HCT116 (cell line): ENCODE results near the gene TLX3. TPM values are rescaled to one million over a fixed set of nuclear protein-coding genes. Genes with fewer than 3 reads are reported as not detected.

Experiments used
- ATAC-seq: fragments of 200-7000 bp; cut with Tn5 transposase; 2 replicates; pipeline ENCODE4 v1.9.1; 2020; ENCODE audit warnings: mild to moderate bottlenecking, moderate library complexity
- BruUV-seq: library from RNA; stranded (reverse); fragments of 400-500 nt; replicated peaks from 2 replicates; lab custom pipeline; 2021; lab: Mats Ljungman, UMichigan
- CTCF ChIA-PET: fragments of 300-600 bp; sonication (Branson Sonifier 250); formaldehyde crosslinking; loops from one replicate; lab custom pipeline; 2021; ENCODE audit warnings: antibody characterized with exemption; lab: Charles Lee
- POLR2A ChIA-PET: fragments of 300-600, 350-600 bp; sonication (Branson Sonifier 250); formaldehyde crosslinking; loops from one replicate; lab custom pipeline; 2021; ENCODE audit warnings: antibody characterized with exemption; lab: Charles Lee
- RAD21 ChIA-PET, 2 experiments: fragments of 300-600 bp; sonication (Branson Sonifier 250); formaldehyde crosslinking; loops; one replicate each; lab custom pipeline; 2023; ENCODE audit warnings: low total read pairs in 2 of 2; ENCODE audit not compliant: uncharacterized antibody in 2 of 2, unreplicated experiment in 2 of 2, low non-redundant PET in 1 of 2; lab: Charles Lee
- DNase-seq: peaks from one replicate; pipeline ENCODE4 v3.0.0-alpha.2; 2010; ENCODE audit warnings: low read depth, low spot score
- H2AFZ ChIP-seq: fragments of 200-600 bp; shearing (Covaris generic), sonication (generic); 2 replicates; pipeline ENCODE4 v1.6.1; 2017; ENCODE audit warnings: low read depth, mixed run types, mixed read lengths, antibody characterized with exemption, low read length; ENCODE audit not compliant: poor library complexity, severe bottlenecking
- H3K27ac ChIP-seq: 2 replicates; pipeline ENCODE4 v1.5.1; 2012; ENCODE audit warnings: low read depth, low read length
- H3K27me3 ChIP-seq: fragments of 200-600 bp; sonication (generic); 2 replicates; pipeline ENCODE4 v1.6.1; 2016; ENCODE audit warnings: mixed run types, low read length, mixed read lengths; ENCODE audit not compliant: insufficient read depth
- H3K36me3 ChIP-seq, 2 experiments: fragments of 200-500 bp in 1 of 2; fragments of 200-600 bp in 1 of 2; sonication (Bioruptor generic) in 1 of 2; sonication (generic) in 1 of 2; 2 replicates each; pipeline versions ENCODE4 v1.5.1 to v1.6.1; 2014 to 2016; ENCODE audit warnings: low read length in 2 of 2, inconsistent platforms in 1 of 2, mixed read lengths in 1 of 2, mixed run types in 1 of 2; ENCODE audit not compliant: insufficient read depth in 2 of 2, control insufficient read depth in 1 of 2
- H3K4me1 ChIP-seq, 2 experiments: fragments of 200-600 bp in 1 of 2; sonication (generic) in 1 of 2; 2 replicates each; pipeline versions ENCODE4 v1.5.1 to v1.6.1; 2012 to 2017; ENCODE audit warnings: low read length in 2 of 2, inconsistent platforms in 1 of 2, mild to moderate bottlenecking in 1 of 2, mixed read lengths in 1 of 2, mixed run types in 1 of 2, moderate library complexity in 1 of 2; ENCODE audit not compliant: insufficient read depth in 2 of 2, control insufficient read depth in 1 of 2
- H3K4me2 ChIP-seq: fragments of 200-600 bp; sonication (generic); 2 replicates; pipeline ENCODE4 v1.6.1; 2017; ENCODE audit warnings: mixed run types, low read length, mixed read lengths
- H3K4me3 ChIP-seq, 2 experiments: fragments of 200-600 bp in 1 of 2; sonication (generic) in 1 of 2; replicated peaks in 1 of 2; 2 replicates each; pipeline ENCODE4 v1.5.1; 2011 to 2016; ENCODE audit warnings: low read length in 2 of 2, control low read depth in 1 of 2, low read depth in 1 of 2, mild to moderate bottlenecking in 1 of 2, mixed read lengths in 1 of 2, mixed run types in 1 of 2
- H3K79me2 ChIP-seq: fragments of 200-600 bp; sonication (generic); 2 replicates; pipeline ENCODE4 v1.6.1; 2017; ENCODE audit warnings: mild to moderate bottlenecking, mixed run types, low read length, moderate library complexity, mixed read lengths; ENCODE audit not compliant: insufficient read depth
- H3K9ac ChIP-seq: fragments of 200-600 bp; sonication (generic); 2 replicates; pipeline ENCODE4 v1.6.1; 2016; ENCODE audit warnings: low read length, mixed read lengths
- H3K9me2 ChIP-seq: fragments of 200-600 bp; sonication (generic), shearing (Covaris generic); 2 replicates; pipeline ENCODE4 v1.6.1; 2017; ENCODE audit warnings: mixed run types, mild to moderate bottlenecking, moderate library complexity; ENCODE audit not compliant: insufficient read depth
- H3K9me3 ChIP-seq, 2 experiments: fragments of 200-500 bp in 1 of 2; fragments of 200-600 bp in 1 of 2; sonication (Bioruptor generic) in 1 of 2; sonication (generic) in 1 of 2; 2 replicates each; pipeline ENCODE4 v1.6.1; 2014 to 2017; ENCODE audit warnings: low read length in 2 of 2, mixed read lengths in 2 of 2, inconsistent platforms in 1 of 2, low read depth in 1 of 2, mild to moderate bottlenecking in 1 of 2, mixed run types in 1 of 2, moderate library complexity in 1 of 2; ENCODE audit not compliant: control insufficient read depth in 1 of 2, insufficient read depth in 1 of 2
- H4K20me1 ChIP-seq: fragments of 200-600 bp; sonication (generic), shearing (Covaris generic); 2 replicates; pipeline ENCODE4 v1.6.1; 2017; ENCODE audit warnings: mixed run types, mild to moderate bottlenecking, moderate library complexity; ENCODE audit not compliant: insufficient read depth
- ATF3 ChIP-seq: IDR thresholded peaks from 2 replicates; pipeline ENCODE4 v1.6.1; 2012
- RAD21 ChIP-seq: IDR thresholded peaks from 2 replicates; pipeline ENCODE4 v1.6.1; 2012; ENCODE audit warnings: low read depth, mild to moderate bottlenecking
- intact Hi-C: fragments of 100-400 bp; cut with micrococcal nuclease; formaldehyde crosslinking; loops from 2 replicates; pipeline ENCODE4 v1.10.0; 2022
- total RNA-seq: library from RNA; stranded (reverse); gene quantifications from one replicate; pipeline ENCODE4 v1.2.1, GENCODE V29; 2021; ENCODE audit not compliant: unreplicated experiment
- TF ChIP-seq, protein P1 (sequence below): IDR thresholded peaks from 2 replicates; pipeline ENCODE4 v1.6.1; 2011; ENCODE audit warnings: mild to moderate bottlenecking, low read length, moderate library complexity; ENCODE audit not compliant: insufficient replicate concordance; ENCODE audit errors: extremely low read depth

TLX3 gene
- total RNA-seq, 1 experiment from 2014 or later, result 4.6 TPM

- TF ChIP-seq, protein P1, sequence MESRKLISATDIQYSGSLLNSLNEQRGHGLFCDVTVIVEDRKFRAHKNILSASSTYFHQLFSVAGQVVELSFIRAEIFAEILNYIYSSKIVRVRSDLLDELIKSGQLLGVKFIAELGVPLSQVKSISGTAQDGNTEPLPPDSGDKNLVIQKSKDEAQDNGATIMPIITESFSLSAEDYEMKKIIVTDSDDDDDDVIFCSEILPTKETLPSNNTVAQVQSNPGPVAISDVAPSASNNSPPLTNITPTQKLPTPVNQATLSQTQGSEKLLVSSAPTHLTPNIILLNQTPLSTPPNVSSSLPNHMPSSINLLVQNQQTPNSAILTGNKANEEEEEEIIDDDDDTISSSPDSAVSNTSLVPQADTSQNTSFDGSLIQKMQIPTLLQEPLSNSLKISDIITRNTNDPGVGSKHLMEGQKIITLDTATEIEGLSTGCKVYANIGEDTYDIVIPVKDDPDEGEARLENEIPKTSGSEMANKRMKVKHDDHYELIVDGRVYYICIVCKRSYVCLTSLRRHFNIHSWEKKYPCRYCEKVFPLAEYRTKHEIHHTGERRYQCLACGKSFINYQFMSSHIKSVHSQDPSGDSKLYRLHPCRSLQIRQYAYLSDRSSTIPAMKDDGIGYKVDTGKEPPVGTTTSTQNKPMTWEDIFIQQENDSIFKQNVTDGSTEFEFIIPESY, result no peak
- TF ChIP-seq RAD21 (no peak), ATF3 (no peak)
Observed at GRCh38 chr5:171311322-171312077, 2.5 kb downstream of the TLX3 start (continued).

- Histone ChIP-seq H4K20me1 (no peaks in the 10 kb centered on the region), H3K9me3 (no peaks in the 10 kb centered on the region), H2AFZ (no peak overlapping the region), H3K9me2 (no peaks in the 10 kb centered on the region), H3K9ac (no peak overlapping the region), H3K79me2 (no peaks in the 10 kb centered on the region), H3K36me3 (no peaks in the 10 kb centered on the region), H3K27me3 (no peaks in the 10 kb centered on the region), H3K27ac (no peak overlapping the region), H3K4me2 (no peak overlapping the region), H3K4me3 (no peak overlapping the region), H3K4me1 (peaks cover 3 to 6% of the 10 kb centered on the region in 2 experiments; a peak in 2 of 4 replicates)
- intact Hi-C loops, result no loop called here
- DNase-seq (no peak), ATAC-seq (no peak)
- RAD21 ChIA-PET, result no interaction called here
- no TSS peak for BruUV-seq
- CTCF ChIA-PET, result no interaction called here
- POLR2A ChIA-PET, result no interaction called here
- TF ChIP-seq RAD21, result no peak
Observed at GRCh38 chr5:171312129-171312974, 3.3 kb downstream of the TLX3 start.
